Measurements from ENCODE around the gene COG5.

The COG5 gene

GRCh38 chr7:107528461-107528860 is 35.3 kb downstream of the COG5 start:
- H3K4me3 ChIP-seq (ENCODE audit: low read depth, low read length) = no peak overlapping the region
- DNase-seq (ENCODE audit: low read depth) = peak; percentile 24

GRCh38 chr7:107527196-107527595 is 36.5 kb downstream of the COG5 start:
- DNase-seq (ENCODE audit: low read depth) = no peak
- H3K4me3 ChIP-seq (ENCODE audit: low read depth, low read length) = no peak overlapping the region

- H3K4me3 ChIP-seq (ENCODE audit: low read depth, low read length) = no peak overlapping the region
- no peak for DNase-seq (ENCODE audit: low read depth)
Observed at GRCh38 chr7:107526672-107527071, 37.0 kb downstream of the COG5 start.

- no peak overlapping the region for H3K4me3 ChIP-seq (ENCODE audit: low read depth, low read length)
- no peak for DNase-seq (ENCODE audit: low read depth)
Observed at GRCh38 chr7:107506674-107507339, 56.9 kb downstream of the COG5 start.

GRCh38 chr7:107505997-107506673 is 57.6 kb downstream of the COG5 start:
- no peak for DNase-seq (ENCODE audit: low read depth)
- no peak overlapping the region for H3K4me3 ChIP-seq (ENCODE audit: low read depth, low read length)

- H3K4me3 ChIP-seq (ENCODE audit: low read depth, low read length) = no peak overlapping the region
- no peak for DNase-seq (ENCODE audit: low read depth)
Observed at GRCh38 chr7:107505362-107505761, 58.4 kb downstream of the COG5 start.

GRCh38 chr7:107503687-107504086 is 60.0 kb downstream of the COG5 start:
- no peak for DNase-seq (ENCODE audit: low read depth)
- H3K4me3 ChIP-seq (ENCODE audit: low read depth, low read length) = no peak overlapping the region

GRCh38 chr7:107502797-107503196 is 60.9 kb downstream of the COG5 start:
- H3K4me3 ChIP-seq (ENCODE audit: low read depth, low read length) = no peak overlapping the region
- DNase-seq (ENCODE audit: low read depth) = no peak

- no peak overlapping the region for H3K4me3 ChIP-seq (ENCODE audit: low read depth, low read length)
- no peak for DNase-seq (ENCODE audit: low read depth)
Observed at GRCh38 chr7:107502154-107502553, 61.6 kb downstream of the COG5 start.

- H3K4me3 ChIP-seq (ENCODE audit: low read depth, low read length) = no peak overlapping the region
- DNase-seq (ENCODE audit: low read depth) = no peak
Observed at GRCh38 chr7:107501593-107501992, 62.1 kb downstream of the COG5 start.

GRCh38 chr7:107499731-107500130 is 64.0 kb downstream of the COG5 start:
- H3K4me3 ChIP-seq (ENCODE audit: low read depth, low read length) = no peak overlapping the region
- DNase-seq (ENCODE audit: low read depth) = peak; percentile 36

- DNase-seq (ENCODE audit: low read depth) = no peak
- no peak overlapping the region for H3K4me3 ChIP-seq (ENCODE audit: low read depth, low read length)
Observed at GRCh38 chr7:107495516-107495915, 68.2 kb downstream of the COG5 start.

- DNase-seq (ENCODE audit: low read depth) = no peak
- no peak overlapping the region for H3K4me3 ChIP-seq (ENCODE audit: low read depth, low read length)
Observed at GRCh38 chr7:107494884-107495283, 68.8 kb downstream of the COG5 start.

- no peak overlapping the region for H3K4me3 ChIP-seq (ENCODE audit: low read depth, low read length)
- DNase-seq (ENCODE audit: low read depth) = no peak
Observed at GRCh38 chr7:107494315-107494751, 69.4 kb downstream of the COG5 start.

- DNase-seq (ENCODE audit: low read depth) = no peak
- no peak overlapping the region for H3K4me3 ChIP-seq (ENCODE audit: low read depth, low read length)
Observed at GRCh38 chr7:107492875-107493274, 70.8 kb downstream of the COG5 start.

GRCh38 chr7:107486041-107486440 is 77.7 kb downstream of the COG5 start:
- H3K4me3 ChIP-seq (ENCODE audit: low read depth, low read length) = no peak overlapping the region
- DNase-seq (ENCODE audit: low read depth) = no peak

GRCh38 chr7:107482571-107482970 is 81.1 kb downstream of the COG5 start:
- H3K4me3 ChIP-seq (ENCODE audit: low read depth, low read length) = no peak overlapping the region
- no peak for DNase-seq (ENCODE audit: low read depth)

- H3K4me3 ChIP-seq (ENCODE audit: low read depth, low read length) = no peak overlapping the region
- no peak for DNase-seq (ENCODE audit: low read depth)
Observed at GRCh38 chr7:107480932-107481331, 82.8 kb downstream of the COG5 start.

GRCh38 chr7:107479303-107479702 is 84.4 kb downstream of the COG5 start:
- no peak for DNase-seq (ENCODE audit: low read depth)
- H3K4me3 ChIP-seq (ENCODE audit: low read depth, low read length) = no peak overlapping the region

GRCh38 chr7:107474104-107474521 is 89.6 kb downstream of the COG5 start:
- H3K4me3 ChIP-seq (ENCODE audit: low read depth, low read length) = no peak overlapping the region
- DNase-seq (ENCODE audit: low read depth) = no peak

GRCh38 chr7:107472116-107472515 is 91.6 kb downstream of the COG5 start:
- no peak for DNase-seq (ENCODE audit: low read depth)
- no peak overlapping the region for H3K4me3 ChIP-seq (ENCODE audit: low read depth, low read length)

All from skeletal muscle cell (primary cell).